K562 (cell line): ENCODE measurements around the gene XRCC5. TPM values are rescaled to one million over a fixed set of nuclear protein-coding genes. Genes with fewer than 3 reads are reported as not detected.
A peak's percentile ranks its signal among the peaks of the same experiment; 100 is the strongest.

Source experiments
- ATAC-seq: fragments of 200-7000 bp; cut with Tn5 transposase; 3 replicates; pipeline ENCODE4 v1.9.1; 2020; ENCODE audit warnings: moderate library complexity
- BruUV-seq: library from RNA; stranded (reverse); fragments of 400-500 nt; replicated peaks from 2 replicates; lab custom pipeline; 2021; lab: Mats Ljungman, UMichigan
- CTCF ChIA-PET: fragments of 300-600 bp; formaldehyde crosslinking; extraction: SDS; loops from one replicate; lab custom pipeline; 2021; ENCODE audit warnings: low intra/inter-chr PET ratio; lab: Yijun Ruan, JAX
- POLR2A ChIA-PET: fragments of 300-600, 350-650 bp; sonication (Branson Sonifier 250); formaldehyde crosslinking; extraction: SDS; loops from one replicate; lab custom pipeline; 2021; ENCODE audit warnings: antibody characterized with exemption, inconsistent platforms; lab: Yijun Ruan, JAX
- DNase-seq, 4 experiments: peaks; one replicate each; pipeline versions ENCODE4 v3.0.0 to v3.0.0-alpha.2; 2011 to 2018; ENCODE audit warnings: low spot score in 3 of 4, mixed read lengths in 3 of 4; ENCODE audit errors: extremely low read depth in 1 of 4
- FAIRE-seq: peaks from 2 replicates; lab custom pipeline; 2011; peaks lifted over from hg19 to GRCh38; lab: Jason Lieb, UNC
- H2AFZ ChIP-seq: 2 replicates; pipeline ENCODE4 v1.6.0; 2011; ENCODE audit warnings: low read depth, low read length, control low read depth, inconsistent platforms
- H3K27ac ChIP-seq: fragments of 200-600 bp; 3 replicates; pipeline ENCODE4 v1.8.0; 2011; ENCODE audit warnings: low read depth, mild to moderate bottlenecking, control low read depth, inconsistent platforms, low read length, moderate library complexity, mixed read lengths; ENCODE audit errors: extremely low read depth
- H3K27me3 ChIP-seq, 2 experiments: fragments of 300-600 bp in 1 of 2; 2 replicates in 1 of 2; 3 replicates in 1 of 2; pipeline versions ENCODE4 v1.6.0 to v1.8.0; 2011; ENCODE audit warnings: inconsistent platforms in 2 of 2, low read length in 2 of 2, mild to moderate bottlenecking in 1 of 2, mixed read lengths in 1 of 2, moderate library complexity in 1 of 2; ENCODE audit not compliant: control insufficient read depth in 2 of 2, insufficient read depth in 2 of 2
- H3K36me3 ChIP-seq: fragments of 300-600 bp; 3 replicates; pipeline ENCODE4 v1.8.0; 2011; ENCODE audit warnings: mild to moderate bottlenecking, low read length, inconsistent platforms; ENCODE audit not compliant: control insufficient read depth, insufficient read depth
- H3K4me1 ChIP-seq, 2 experiments: fragments of 200-600 bp in 1 of 2; replicated peaks in 1 of 2; 2 replicates in 1 of 2; 3 replicates in 1 of 2; pipeline versions ENCODE4 v1.5.1 to v1.8.0; 2011; ENCODE audit warnings: inconsistent platforms in 2 of 2, low read length in 2 of 2, mild to moderate bottlenecking in 1 of 2, mixed read lengths in 1 of 2, moderate library complexity in 1 of 2; ENCODE audit not compliant: control insufficient read depth in 2 of 2, insufficient read depth in 2 of 2
- H3K4me2 ChIP-seq: 2 replicates; pipeline ENCODE4 v1.6.1; 2011; ENCODE audit warnings: low read length, control low read depth, inconsistent platforms, mixed read lengths; ENCODE audit not compliant: insufficient read depth
- H3K4me3 ChIP-seq: fragments of 200-600 bp; sonication (generic), shearing (Covaris generic); 2 replicates; pipeline ENCODE4 v1.5.1; 2016; ENCODE audit warnings: control low read depth, inconsistent platforms
- H3K79me2 ChIP-seq: fragments of 200-600 bp; 3 replicates; pipeline ENCODE4 v1.8.0; 2011; ENCODE audit warnings: low read length, inconsistent platforms; ENCODE audit not compliant: control insufficient read depth, insufficient read depth
- H3K9ac ChIP-seq, 2 experiments: 2 replicates each; pipeline versions ENCODE4 v1.6.0 to v1.6.1; 2011; ENCODE audit warnings: low read depth in 2 of 2, low read length in 2 of 2, control low read depth in 1 of 2, inconsistent platforms in 1 of 2, mild to moderate bottlenecking in 1 of 2, mixed read lengths in 1 of 2; ENCODE audit not compliant: insufficient read depth in 1 of 2
- H3K9me1 ChIP-seq: one replicate; pipeline ENCODE4 v1.6.0; 2011; ENCODE audit warnings: inconsistent platforms, mild to moderate bottlenecking, low read length, moderate library complexity; ENCODE audit not compliant: control insufficient read depth, insufficient read depth
- H3K9me3 ChIP-seq: replicated peaks from 2 replicates; pipeline ENCODE4 v1.5.1; 2011; ENCODE audit warnings: low read depth, low read length, inconsistent platforms; ENCODE audit not compliant: control insufficient read depth, insufficient read depth
- H4K20me1 ChIP-seq: replicated peaks from 2 replicates; pipeline ENCODE4 v1.6.1; 2011; ENCODE audit warnings: low read length, inconsistent platforms, mixed read lengths; ENCODE audit not compliant: control insufficient read depth, insufficient read depth
- BCL6 ChIP-seq: fragments of 250-450 bp; sonication (Bioruptor Pico); IDR thresholded peaks from 2 replicates; pipeline ENCODE4 v1.4.0; 2020
- C11orf30 ChIP-seq: fragments of 450-650 bp; IDR thresholded peaks from 2 replicates; pipeline ENCODE4 v1.6.1; 2016; ENCODE audit warnings: low read depth, mild to moderate bottlenecking
- EGR1 ChIP-seq: fragments of 450-650 bp; conservative IDR thresholded peaks from 2 replicates; pipeline ENCODE4 v1.6.1; 2017; ENCODE audit warnings: mild to moderate bottlenecking
- FOXA1 ChIP-seq: fragments of 450-650 bp; IDR thresholded peaks from 2 replicates; pipeline ENCODE4 v1.6.1; 2016; ENCODE audit warnings: mild to moderate bottlenecking, borderline replicate concordance
- FOXK2 ChIP-seq, 2 experiments: fragments of 450-650 bp; IDR thresholded peaks in 1 of 2; conservative IDR thresholded peaks in 1 of 2; 2 replicates each; pipeline ENCODE4 v1.6.1; 2016; ENCODE audit warnings: low read depth in 2 of 2, mild to moderate bottlenecking in 1 of 2
- ILF3 ChIP-seq: fragments of 450-650 bp; IDR thresholded peaks from 2 replicates; pipeline ENCODE4 v1.6.1; 2018; ENCODE audit warnings: antibody characterized with exemption, mild to moderate bottlenecking, moderate library complexity, borderline replicate concordance
- MAFF ChIP-seq: IDR thresholded peaks from 2 replicates; pipeline ENCODE4 v1.6.1; 2012; ENCODE audit warnings: low read length, improper control_type of control experiment
- MAFG ChIP-seq: fragments of 450-650 bp; conservative IDR thresholded peaks from 2 replicates; pipeline ENCODE4 v1.6.1; 2016; ENCODE audit warnings: missing genetic modification characterization, missing compliant biosample characterization
- MCM2 ChIP-seq: fragments of 450-650 bp; IDR thresholded peaks from 2 replicates; pipeline ENCODE4 v1.6.1; 2017; ENCODE audit warnings: low read depth, mild to moderate bottlenecking
- NFIX ChIP-seq: fragments of 250-450 bp; sonication (Bioruptor Pico); IDR thresholded peaks from 2 replicates; pipeline ENCODE4 v1.4.0; 2020; ENCODE audit warnings: low read depth, mild to moderate bottlenecking, moderate library complexity
- OTX1 ChIP-seq: fragments of 450-650 bp; formaldehyde crosslinking; IDR thresholded peaks from 2 replicates; pipeline ENCODE4 v1.4.0; 2022; ENCODE audit warnings: mild to moderate bottlenecking
- POLR2A ChIP-seq: fragments of 450-650 bp; conservative IDR thresholded peaks from 2 replicates; pipeline ENCODE4 v1.6.1; 2016
- POLR2AphosphoS5 ChIP-seq: IDR thresholded peaks from 2 replicates; pipeline ENCODE4 v1.6.1; 2011; ENCODE audit warnings: mild to moderate bottlenecking, low read depth, low read length, moderate library complexity; ENCODE audit not compliant: control insufficient read depth, insufficient read depth
- RBM34 ChIP-seq: fragments of 200-400 bp; formaldehyde crosslinking; IDR thresholded peaks from 2 replicates; pipeline ENCODE4 v1.6.1; 2018; ENCODE audit warnings: low read length, borderline replicate concordance; ENCODE audit not compliant: insufficient read depth
- SUPT5H ChIP-seq: fragments of 450-650 bp; IDR thresholded peaks from 2 replicates; pipeline ENCODE4 v1.6.1; 2016
- WHSC1 ChIP-seq: IDR thresholded peaks from one replicate; pipeline ENCODE4 v1.6.1; 2012; ENCODE audit warnings: low read length, control low read depth, inconsistent platforms
- ZNF140 ChIP-seq: fragments of 250-450 bp; sonication (Bioruptor Pico); IDR thresholded peaks from 2 replicates; pipeline ENCODE4 v1.8.0; 2021; ENCODE audit warnings: moderate library complexity, mild to moderate bottlenecking, inconsistent platforms
- ZNF224 ChIP-seq: sonication (generic); formaldehyde crosslinking; IDR thresholded peaks from 2 replicates; pipeline ENCODE4 v1.8.0; 2022; ENCODE audit warnings: mild to moderate bottlenecking, missing genetic modification reagents
- ZNF316 ChIP-seq: fragments of 450-650 bp; IDR thresholded peaks from 2 replicates; pipeline ENCODE4 v1.6.1; 2016
- ZNF668 ChIP-seq: fragments of 250-450 bp; sonication (Bioruptor Pico); IDR thresholded peaks from 2 replicates; pipeline ENCODE4 v1.8.0; 2022; ENCODE audit warnings: mild to moderate bottlenecking, inconsistent platforms
- WGBS: fragments of 100-300 bp; shearing (Covaris generic); methylation state at CpG from one replicate; pipeline ENCODE4 v1.1.6; 2016; ENCODE audit warnings: low coverage, mixed read lengths; ENCODE audit not compliant: insufficient coverage; ENCODE audit errors: missing lambda C conversion rate; 5-methylcytosine and 5-hydroxymethylcytosine counted together
- in situ Hi-C: fragments of 300-500 bp; cut with MboI; formaldehyde crosslinking; loops from 4 replicates; pipeline ENCODE4 v1.15.0; 2018; ENCODE audit warnings: inconsistent platforms, mixed read lengths
- intact Hi-C: fragments of 100-400 bp; cut with micrococcal nuclease; formaldehyde crosslinking; loops from 2 replicates; pipeline ENCODE4 v1.14.2; 2022
- polyA plus RNA-seq, 8 experiments: library from polyadenylated mRNA; depleted of rRNA in 4 of 8; stranded (reverse) in 5 of 8; unstranded in 3 of 8; fragments of >200 nt; fragmentation: Nextera tagmentation in 2 of 8; fragmentation: Illumina TruSeq in 1 of 8; extraction: Ambion mirVana in 2 of 8; extraction: Trizol in 1 of 8; gene quantifications; 2 replicates each; pipeline versions ENCODE4 v1.2.1 to v1.2.3, GENCODE V29; 2011 to 2014; ENCODE audit warnings: inconsistent platforms in 1 of 8, missing spikeins in 1 of 8
- total RNA-seq, 7 experiments: library from RNA; depleted of rRNA in 6 of 7; stranded (reverse); fragments of >200 nt in 6 of 7; fragmentation: Illumina TruSeq in 2 of 7; extraction: Trizol in 2 of 7; gene quantifications; 2 replicates each; pipeline versions ENCODE4 v1.2.1 to v1.2.3, GENCODE V29; 2011 to 2021; ENCODE audit warnings: low replicate concordance in 1 of 7
- TF ChIP-seq, protein P1 (sequence below): fragments of 250-450 bp; sonication (Bioruptor Pico); IDR thresholded peaks from 2 replicates; pipeline ENCODE4 v1.5.0; 2020; ENCODE audit warnings: mild to moderate bottlenecking, borderline replicate concordance
- TF ChIP-seq, protein P2 (sequence below): fragments of 250-450 bp; sonication (Bioruptor Pico); IDR thresholded peaks from 2 replicates; pipeline ENCODE4 v1.8.0; 2021; ENCODE audit warnings: mild to moderate bottlenecking, moderate library complexity

XRCC5 gene
- total and polyA plus RNA-seq, 9 of the 15 experiments (the other 6 are each of a cell fraction or from before 2014, with no cell fraction given) = 168 to 551 (median 297) TPM

DNA sequence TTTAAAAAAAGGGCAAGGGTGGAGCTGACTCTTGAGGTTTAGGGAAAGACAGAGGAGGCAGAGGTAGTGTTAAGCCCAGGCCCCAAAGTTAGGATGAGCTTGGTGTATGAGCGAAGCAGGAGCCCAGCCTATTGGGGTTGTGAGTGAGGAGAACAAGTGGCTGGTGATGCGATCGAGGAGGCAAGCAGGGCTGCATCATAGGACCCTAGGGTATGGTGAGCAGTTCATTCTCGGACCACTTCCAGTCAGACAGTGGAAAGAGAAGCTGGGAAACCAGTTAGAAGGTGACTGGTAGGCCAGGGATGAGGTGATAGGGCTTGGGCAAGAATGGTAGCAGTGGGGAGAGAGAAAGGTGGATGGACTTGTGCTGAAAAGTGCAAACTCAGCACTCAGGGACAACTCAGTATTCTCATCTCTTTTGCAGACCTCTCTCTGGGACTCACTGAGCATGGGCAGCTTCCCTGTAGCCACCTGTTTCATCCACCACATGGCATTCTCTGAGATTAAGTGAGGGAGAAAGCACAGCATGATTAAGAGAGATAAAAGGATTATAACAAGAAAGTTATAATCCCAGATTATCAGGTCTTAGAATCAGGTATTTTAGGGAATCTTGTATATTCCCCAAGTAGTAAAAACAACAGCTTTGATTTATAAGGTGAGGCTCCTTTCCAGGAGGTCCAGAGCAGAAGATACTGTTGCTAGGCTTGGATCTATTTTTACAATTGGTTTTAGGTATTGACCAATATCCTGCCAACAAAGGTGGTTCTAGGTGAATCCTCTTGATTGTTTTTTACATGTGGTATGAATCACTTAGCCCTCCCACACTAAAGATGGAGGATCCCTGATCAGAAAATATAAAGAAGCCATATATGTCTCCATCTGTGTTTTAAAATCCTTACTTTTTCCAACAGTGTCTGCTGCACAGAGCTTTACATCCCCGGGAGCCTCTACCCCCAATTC, 38.3 kb downstream of the XRCC5 start:
- H3K9me1 ChIP-seq = no peaks in the 10 kb centered on the region
- no peak overlapping the region for H3K9ac ChIP-seq
- DNase-seq (no peak), ATAC-seq (no peak), FAIRE-seq (no peak)
- in situ Hi-C loops (no loop called here), intact Hi-C loops (no loop called here)
- ChIA-PET CTCF (no interaction called here), POLR2A (no interaction called here)
- peaks cover 96% of the 10 kb centered on the region for H3K36me3 ChIP-seq
- peaks cover 4% of the 10 kb centered on the region; the same call in 1 of the 3 replicates for H3K79me2 ChIP-seq
- H3K27me3 ChIP-seq = no peaks in the 10 kb centered on the region
- WGBS = 98% methylated on average over 5 of the region's 5 CpGs
- no peak overlapping the region for H3K27ac ChIP-seq
- no peak overlapping the region for H3K4me3 ChIP-seq
- BruUV-seq = no TSS peak
- no peak overlapping the region for H2AFZ ChIP-seq
- H3K4me1 ChIP-seq = no peaks in the 10 kb centered on the region
- no peak overlapping the region for H3K4me2 ChIP-seq
- 0 out of 2 replicates have a peak, but pooled peaks cover 3% of the 10 kb centered on the region for H4K20me1 ChIP-seq
- H3K9me3 ChIP-seq = no peaks in the 10 kb centered on the region
- no peak for TF ChIP-seq BCL6 (CRISPR knock-in tag)
- no peak for TF ChIP-seq RBM34
- peak; percentile 88 for TF ChIP-seq ZNF316
- no peak for TF ChIP-seq ZNF668
- 0 out of 2 replicates have a peak, but pooled peaks have one; percentile 40 for TF ChIP-seq POLR2A
- TF ChIP-seq ZNF224 (CRISPR knock-in tag) = no peak
- TF ChIP-seq POLR2AphosphoS5 = peak; percentile 37; the same call in 1 of the 2 replicates
- TF ChIP-seq EGR1 = no peak
- TF ChIP-seq ZNF140 (CRISPR knock-in tag) = no peak
- TF ChIP-seq, protein P1, sequence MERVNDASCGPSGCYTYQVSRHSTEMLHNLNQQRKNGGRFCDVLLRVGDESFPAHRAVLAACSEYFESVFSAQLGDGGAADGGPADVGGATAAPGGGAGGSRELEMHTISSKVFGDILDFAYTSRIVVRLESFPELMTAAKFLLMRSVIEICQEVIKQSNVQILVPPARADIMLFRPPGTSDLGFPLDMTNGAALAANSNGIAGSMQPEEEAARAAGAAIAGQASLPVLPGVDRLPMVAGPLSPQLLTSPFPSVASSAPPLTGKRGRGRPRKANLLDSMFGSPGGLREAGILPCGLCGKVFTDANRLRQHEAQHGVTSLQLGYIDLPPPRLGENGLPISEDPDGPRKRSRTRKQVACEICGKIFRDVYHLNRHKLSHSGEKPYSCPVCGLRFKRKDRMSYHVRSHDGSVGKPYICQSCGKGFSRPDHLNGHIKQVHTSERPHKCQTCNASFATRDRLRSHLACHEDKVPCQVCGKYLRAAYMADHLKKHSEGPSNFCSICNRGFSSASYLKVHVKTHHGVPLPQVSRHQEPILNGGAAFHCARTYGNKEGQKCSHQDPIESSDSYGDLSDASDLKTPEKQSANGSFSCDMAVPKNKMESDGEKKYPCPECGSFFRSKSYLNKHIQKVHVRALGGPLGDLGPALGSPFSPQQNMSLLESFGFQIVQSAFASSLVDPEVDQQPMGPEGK (CRISPR knock-in tag) = no peak
- TF ChIP-seq SUPT5H = 0 out of 2 replicates have a peak, but pooled peaks have one; percentile 38
- TF ChIP-seq FOXA1 = no peak
- TF ChIP-seq WHSC1 = no peak
- peak; percentile 72 for TF ChIP-seq MAFG
- TF ChIP-seq, protein P2, sequence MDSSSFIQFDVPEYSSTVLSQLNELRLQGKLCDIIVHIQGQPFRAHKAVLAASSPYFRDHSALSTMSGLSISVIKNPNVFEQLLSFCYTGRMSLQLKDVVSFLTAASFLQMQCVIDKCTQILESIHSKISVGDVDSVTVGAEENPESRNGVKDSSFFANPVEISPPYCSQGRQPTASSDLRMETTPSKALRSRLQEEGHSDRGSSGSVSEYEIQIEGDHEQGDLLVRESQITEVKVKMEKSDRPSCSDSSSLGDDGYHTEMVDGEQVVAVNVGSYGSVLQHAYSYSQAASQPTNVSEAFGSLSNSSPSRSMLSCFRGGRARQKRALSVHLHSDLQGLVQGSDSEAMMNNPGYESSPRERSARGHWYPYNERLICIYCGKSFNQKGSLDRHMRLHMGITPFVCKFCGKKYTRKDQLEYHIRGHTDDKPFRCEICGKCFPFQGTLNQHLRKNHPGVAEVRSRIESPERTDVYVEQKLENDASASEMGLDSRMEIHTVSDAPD (CRISPR knock-in tag) = no peak
- TF ChIP-seq C11orf30 = peak; percentile 85
- no peak for TF ChIP-seq OTX1 (CRISPR knock-in tag)
- no peak for TF ChIP-seq FOXK2 (conservative IDR thresholded peaks at IDR 0.05 in 1 of 2, IDR thresholded peaks at IDR 0.05 in 1 of 2; ENCODE audit: low read depth in 2 of 2)
- TF ChIP-seq MCM2 = no peak
- TF ChIP-seq MAFF = peak; percentile 58; the same call in 1 of the 2 replicates
- TF ChIP-seq NFIX (CRISPR knock-in tag) = no peak
- no peak for TF ChIP-seq ILF3
